ENCODE measurements around the gene SLC66A2. TPM values are rescaled to one million over a fixed set of nuclear protein-coding genes. Genes with fewer than 3 reads are reported as not detected.
A peak's percentile ranks its signal among the peaks of the same experiment; 100 is the strongest.

Gene SLC66A2
- total RNA-seq, 4 donors from 2014 or later: 27.0 to 46.4 (median 41.5) TPM

DNA sequence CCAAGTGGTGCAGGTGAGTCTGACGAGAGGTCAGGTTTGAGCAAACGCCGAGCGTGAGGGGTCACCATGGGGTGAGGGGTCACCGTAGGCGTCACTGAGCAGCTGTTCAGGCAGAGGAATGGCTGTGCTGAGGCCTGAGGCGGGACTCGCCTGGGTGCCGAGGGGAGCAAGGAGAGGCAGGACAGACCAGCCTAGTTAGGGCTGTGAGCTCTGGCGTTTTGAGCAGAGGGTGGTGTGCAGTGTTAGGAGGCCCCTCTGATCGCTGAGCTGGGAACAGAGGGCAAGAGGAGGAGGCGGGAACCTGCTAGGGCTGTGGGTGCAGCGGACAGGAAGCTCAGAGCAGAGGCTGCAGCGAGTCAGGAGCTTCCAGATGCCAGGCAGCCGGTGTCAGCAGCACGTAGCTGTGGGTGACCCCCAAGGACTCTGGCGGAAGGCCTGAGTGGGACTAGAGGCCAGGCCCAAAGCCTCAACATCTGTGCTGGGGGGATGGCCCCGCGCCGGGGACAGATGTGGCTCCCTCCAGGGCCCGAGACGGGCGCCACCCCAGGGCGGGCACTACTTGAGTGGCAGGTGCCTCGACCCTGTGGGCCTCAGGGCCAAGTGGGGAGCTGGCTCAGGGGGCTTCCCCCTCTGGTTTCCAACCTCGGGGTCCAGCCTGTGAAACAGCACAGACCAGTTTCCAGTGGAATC is 98.0 kb downstream of the SLC66A2 start:
- peaks cover 0 to 42% (median 0%) of the 10 kb centered on the region in 4 donors for H3K27me3 ChIP-seq
- intact Hi-C loops (cut with DNase I): no loop called here
- no peak overlapping the region for H3K4me3 ChIP-seq
- TF ChIP-seq EP300 (IDR thresholded peaks at IDR 0.05) (no peak), CTCF (IDR thresholded peaks at IDR 0.05) (no peak), POLR2A (IDR thresholded peaks at IDR 0.05; ENCODE audit: low read depth) (no peak), POLR2AphosphoS5 (IDR thresholded peaks at IDR 0.05) (no peak)
- H3K27ac ChIP-seq (replicated peaks in 1 of 4): no peak overlapping the region
- no peaks in the 10 kb centered on the region for H3K36me3 ChIP-seq
- peaks cover 0 to 15% (median 2%) of the 10 kb centered on the region in 4 donors for H3K4me1 ChIP-seq
- no peaks in the 10 kb centered on the region for H3K9me3 ChIP-seq
- WGBS: 70% methylated on average over 16 of the region's 26 CpGs
- DNase-seq (ENCODE audit: extremely low spot score): peak; percentile 86

DNA sequence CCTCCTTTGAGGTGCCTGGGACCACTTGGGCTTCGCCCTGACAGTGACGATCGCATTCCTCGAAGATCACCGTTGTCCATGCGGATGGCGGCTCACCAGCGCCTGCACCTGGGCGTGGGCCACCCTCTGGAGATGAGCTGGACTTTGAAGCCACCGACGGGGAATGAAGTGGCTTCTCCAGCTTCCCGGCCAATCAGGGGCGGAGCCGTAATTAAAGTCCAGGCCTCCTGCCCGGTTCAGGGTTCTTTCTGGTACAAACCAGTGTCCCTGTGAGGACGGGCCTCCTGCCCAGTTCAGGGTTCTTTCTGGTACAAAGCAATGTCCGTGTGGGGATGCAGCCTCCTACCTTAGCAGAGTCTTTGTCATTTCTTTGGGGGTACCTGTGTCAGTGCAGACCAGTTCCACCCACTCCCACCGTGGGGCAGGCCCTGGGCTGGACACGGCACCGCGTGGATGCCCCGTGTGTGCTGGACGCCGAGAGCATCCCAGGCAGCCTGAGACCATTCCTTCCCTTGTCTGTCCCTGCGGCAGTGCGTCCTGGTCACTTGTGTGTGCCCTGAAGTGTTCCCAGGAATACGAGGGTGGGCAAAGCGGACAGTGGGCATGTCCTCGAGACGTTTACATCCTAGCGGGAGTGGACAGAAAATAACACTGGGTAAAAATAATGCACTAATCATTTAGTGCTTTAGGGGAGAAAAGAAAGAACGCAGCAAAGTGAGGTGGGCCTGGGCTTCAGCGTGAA is 98.7 kb downstream of the SLC66A2 start:
- no peaks in the 10 kb centered on the region for H3K9me3 ChIP-seq
- no peaks in the 10 kb centered on the region for H3K36me3 ChIP-seq
- intact Hi-C loops (cut with DNase I): no loop called here
- H3K4me3 ChIP-seq: no peak overlapping the region
- H3K27ac ChIP-seq (replicated peaks in 1 of 4): no peak overlapping the region
- TF ChIP-seq POLR2AphosphoS5 (IDR thresholded peaks at IDR 0.05): no peak
- TF ChIP-seq CTCF (IDR thresholded peaks at IDR 0.05): no peak
- no peak for TF ChIP-seq POLR2A (IDR thresholded peaks at IDR 0.05; ENCODE audit: low read depth)
- TF ChIP-seq EP300 (IDR thresholded peaks at IDR 0.05): no peak
- H3K27me3 ChIP-seq: peaks cover 0 to 42% (median 0%) of the 10 kb centered on the region in 4 donors
- peaks cover 0 to 15% (median 2%) of the 10 kb centered on the region in 4 donors for H3K4me1 ChIP-seq
- 90% methylated on average over 33 of the region's 33 CpGs for WGBS
- DNase-seq (ENCODE audit: extremely low spot score): peak; percentile 80

Other genes starting within 250 kb of the SLC66A2 start
- 1 to 10 TPM in 1 of 4 donors, not detected in 3; 1.7 TPM for gene KCNG2, start 153.7 kb downstream of the SLC66A2 start, total RNA-seq
- gene HSBP1L1, start 13.0 kb upstream of the SLC66A2 start, total RNA-seq: 1 to 10 TPM; 4.6 to 7.2 (median 6.6) TPM
- 10 to 100 TPM; 21.6 to 44.9 (median 38.9) TPM for gene TXNL4A, start 36.9 kb upstream of the SLC66A2 start, total RNA-seq
- 10 to 100 TPM; 22.0 to 32.0 (median 25.6) TPM for gene RBFA, start 82.8 kb upstream of the SLC66A2 start, total RNA-seq
- 10 to 100 TPM; 17.1 to 18.9 (median 17.3) TPM for gene ADNP2, start 157.6 kb upstream of the SLC66A2 start, total RNA-seq

All from esophagus muscularis mucosa (tissue), 4 donors.